ENCODE measurements around the gene CAMKMT.

- TF ChIP-seq, protein P1, sequence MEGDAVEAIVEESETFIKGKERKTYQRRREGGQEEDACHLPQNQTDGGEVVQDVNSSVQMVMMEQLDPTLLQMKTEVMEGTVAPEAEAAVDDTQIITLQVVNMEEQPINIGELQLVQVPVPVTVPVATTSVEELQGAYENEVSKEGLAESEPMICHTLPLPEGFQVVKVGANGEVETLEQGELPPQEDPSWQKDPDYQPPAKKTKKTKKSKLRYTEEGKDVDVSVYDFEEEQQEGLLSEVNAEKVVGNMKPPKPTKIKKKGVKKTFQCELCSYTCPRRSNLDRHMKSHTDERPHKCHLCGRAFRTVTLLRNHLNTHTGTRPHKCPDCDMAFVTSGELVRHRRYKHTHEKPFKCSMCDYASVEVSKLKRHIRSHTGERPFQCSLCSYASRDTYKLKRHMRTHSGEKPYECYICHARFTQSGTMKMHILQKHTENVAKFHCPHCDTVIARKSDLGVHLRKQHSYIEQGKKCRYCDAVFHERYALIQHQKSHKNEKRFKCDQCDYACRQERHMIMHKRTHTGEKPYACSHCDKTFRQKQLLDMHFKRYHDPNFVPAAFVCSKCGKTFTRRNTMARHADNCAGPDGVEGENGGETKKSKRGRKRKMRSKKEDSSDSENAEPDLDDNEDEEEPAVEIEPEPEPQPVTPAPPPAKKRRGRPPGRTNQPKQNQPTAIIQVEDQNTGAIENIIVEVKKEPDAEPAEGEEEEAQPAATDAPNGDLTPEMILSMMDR (IDR thresholded peaks at IDR 0.05 in 2 of 3, conservative IDR thresholded peaks at IDR 0.05 in 1 of 3; ENCODE audit: insufficient read depth in 2 of 3, low read depth in 1 of 3, low read length in 3 of 3): no peak
- TF ChIP-seq, protein P2, sequence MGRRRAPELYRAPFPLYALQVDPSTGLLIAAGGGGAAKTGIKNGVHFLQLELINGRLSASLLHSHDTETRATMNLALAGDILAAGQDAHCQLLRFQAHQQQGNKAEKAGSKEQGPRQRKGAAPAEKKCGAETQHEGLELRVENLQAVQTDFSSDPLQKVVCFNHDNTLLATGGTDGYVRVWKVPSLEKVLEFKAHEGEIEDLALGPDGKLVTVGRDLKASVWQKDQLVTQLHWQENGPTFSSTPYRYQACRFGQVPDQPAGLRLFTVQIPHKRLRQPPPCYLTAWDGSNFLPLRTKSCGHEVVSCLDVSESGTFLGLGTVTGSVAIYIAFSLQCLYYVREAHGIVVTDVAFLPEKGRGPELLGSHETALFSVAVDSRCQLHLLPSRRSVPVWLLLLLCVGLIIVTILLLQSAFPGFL (CRISPR knock-in tag; IDR thresholded peaks at IDR 0.05): no peak
- TF ChIP-seq ZNF316 (IDR thresholded peaks at IDR 0.05): no peak
- no peak for TF ChIP-seq SREBF1 (IDR thresholded peaks at IDR 0.05; ENCODE audit: borderline replicate concordance, low read depth, low read length)
- no peak for TF ChIP-seq YY1 (IDR thresholded peaks at IDR 0.05; ENCODE audit: borderline replicate concordance in 1 of 3, control insufficient read depth in 1 of 3, extremely low read depth in 1 of 3, insufficient read depth in 3 of 3, insufficient read length in 1 of 3, insufficient replicate concordance in 2 of 3, low read depth in 1 of 3, low read length in 2 of 3)
- no peak for TF ChIP-seq STAT5B (CRISPR knock-in tag; IDR thresholded peaks at IDR 0.05)
- no peak for TF ChIP-seq CEBPB (tag; IDR thresholded peaks at IDR 0.05)
- TF ChIP-seq MTA2 (IDR thresholded peaks at IDR 0.05; ENCODE audit: low read depth): no peak
- no peak for TF ChIP-seq BMI1 (IDR thresholded peaks at IDR 0.05; ENCODE audit: low read length)
- no peak for TF ChIP-seq GABPA (tag; conservative IDR thresholded peaks at IDR 0.05; ENCODE audit: low read depth)
- no peak for TF ChIP-seq SRSF9 (IDR thresholded peaks at IDR 0.05; ENCODE audit: borderline replicate concordance, low read depth, low read length)
- TF ChIP-seq ZNF518B (CRISPR knock-in tag; IDR thresholded peaks at IDR 0.05): no peak
Observed at GRCh38 chr2:44807201-44808025, 445.7 kb downstream of the CAMKMT start.
